ENCODE data around the gene SOX13. TPM values are rescaled to one million over a fixed set of nuclear protein-coding genes. Genes with fewer than 3 reads are reported as not detected.

SOX13 gene
- total and polyA plus RNA-seq, 9 of the 15 experiments (the other 6 are each of a cell fraction or from before 2014, with no cell fraction given): 0.03 to 0.35 (median 0.06) TPM; not detected in 5

DNA sequence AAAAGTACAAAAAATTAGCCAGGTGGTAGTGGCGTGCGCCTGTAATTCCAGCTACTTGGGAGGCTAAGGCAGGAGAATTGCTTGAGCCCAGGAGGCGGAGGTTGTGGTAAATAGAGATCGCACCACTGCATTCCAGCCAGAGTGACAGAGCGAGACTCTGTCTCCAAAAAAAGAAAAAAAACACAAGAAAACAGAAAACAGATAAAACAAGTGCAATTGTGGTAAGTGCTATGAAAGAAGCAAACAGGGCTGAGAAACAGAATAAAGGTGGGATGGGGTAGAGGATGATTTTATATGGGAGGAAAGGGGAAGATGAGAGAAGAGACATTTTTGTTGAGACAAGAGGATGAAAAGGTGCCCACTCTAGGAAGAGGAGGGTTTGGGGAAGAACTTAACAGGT, 5.0 kb upstream of the SOX13 start:
- Histone ChIP-seq H3K27ac (ENCODE audit: extremely low read depth, low read depth, low read length) (no peak overlapping the region), H3K4me2 (ENCODE audit: insufficient read depth, low read length) (no peak overlapping the region), H3K4me3 (no peak overlapping the region), H3K9me1 (ENCODE audit: control insufficient read depth, insufficient read depth, low read length) (no peaks in the 10 kb centered on the region), H3K4me1 (replicated peaks in 1 of 2; ENCODE audit: control insufficient read depth in 2 of 2, insufficient read depth in 2 of 2, low read length in 2 of 2) (peaks cover 0 to under 1% of the 10 kb centered on the region in 2 experiments; a peak in 1 of 5 replicates), H3K27me3 (ENCODE audit: control insufficient read depth in 2 of 2, insufficient read depth in 2 of 2, low read length in 2 of 2) (peaks cover 21 to 69% of the 10 kb centered on the region in 2 experiments), H3K79me2 (ENCODE audit: control insufficient read depth, insufficient read depth, low read length) (no peaks in the 10 kb centered on the region), H3K9ac (ENCODE audit: insufficient read depth in 1 of 2, low read depth in 2 of 2, low read length in 2 of 2) (no peak overlapping the region), H4K20me1 (replicated peaks; ENCODE audit: control insufficient read depth, insufficient read depth, low read length) (0 out of 2 replicates have a peak, but pooled peaks cover 3% of the 10 kb centered on the region), H2AFZ (ENCODE audit: low read depth, low read length) (no peak overlapping the region), H3K36me3 (ENCODE audit: control insufficient read depth, insufficient read depth, low read length) (no peaks in the 10 kb centered on the region), H3K9me3 (replicated peaks; ENCODE audit: control insufficient read depth, insufficient read depth, low read depth, low read length) (no peaks in the 10 kb centered on the region)
- FAIRE-seq: no peak
- ATAC-seq: no peak
- WGBS (ENCODE audit: insufficient coverage, low coverage, missing lambda C conversion rate): 3% methylated on average over 5 of the region's 5 CpGs
- CTCF ChIA-PET (ENCODE audit: low intra/inter-chr PET ratio): no interaction called here
- POLR2A ChIA-PET: no interaction called here
- in situ Hi-C loops (cut with MboI): no loop called here
- intact Hi-C loops (cut with micrococcal nuclease): no loop called here
- no TSS peak for BruUV-seq (replicated peaks)
- DNase-seq (ENCODE audit: extremely low read depth in 1 of 4, low spot score in 3 of 4): no peak
- TF ChIP-seq ZFP91 (CRISPR knock-in tag; IDR thresholded peaks at IDR 0.05) (no peak), HLTF (IDR thresholded peaks at IDR 0.05) (peak; percentile 78; the same call in 1 of the 2 replicates), HDAC1 (IDR thresholded peaks at IDR 0.05) (0 out of 4 replicates have a peak, but pooled peaks of 1 of the 2 experiments have one; percentile 50), HNRNPK (IDR thresholded peaks at IDR 0.05; ENCODE audit: low read depth, low read length, poor library complexity, severe bottlenecking) (no peak)
- TF ChIP-seq, protein P1, sequence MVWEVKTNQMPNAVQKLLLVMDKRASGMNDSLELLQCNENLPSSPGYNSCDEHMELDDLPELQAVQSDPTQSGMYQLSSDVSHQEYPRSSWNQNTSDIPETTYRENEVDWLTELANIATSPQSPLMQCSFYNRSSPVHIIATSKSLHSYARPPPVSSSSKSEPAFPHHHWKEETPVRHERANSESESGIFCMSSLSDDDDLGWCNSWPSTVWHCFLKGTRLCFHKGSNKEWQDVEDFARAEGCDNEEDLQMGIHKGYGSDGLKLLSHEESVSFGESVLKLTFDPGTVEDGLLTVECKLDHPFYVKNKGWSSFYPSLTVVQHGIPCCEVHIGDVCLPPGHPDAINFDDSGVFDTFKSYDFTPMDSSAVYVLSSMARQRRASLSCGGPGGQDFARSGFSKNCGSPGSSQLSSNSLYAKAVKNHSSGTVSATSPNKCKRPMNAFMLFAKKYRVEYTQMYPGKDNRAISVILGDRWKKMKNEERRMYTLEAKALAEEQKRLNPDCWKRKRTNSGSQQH (CRISPR knock-in tag; IDR thresholded peaks at IDR 0.05): 0 out of 2 replicates have a peak, but pooled peaks have one; percentile 32
